ENCODE results near the gene OTOF. TPM values are rescaled to one million over a fixed set of nuclear protein-coding genes. Genes with fewer than 3 reads are reported as not detected.
A peak's percentile ranks its signal among the peaks of the same experiment; 100 is the strongest.

The OTOF gene
- total and polyA plus RNA-seq, 7 donors: 0.14 to 2.2 (median 0.34) TPM

- 90 to 92% (median 91%) methylated on average over 19 of the region's 19 CpGs for WGBS, 3 donors
- Histone ChIP-seq H3K4me1 (peaks cover 12% of the 10 kb centered on the region), H3K27ac (no peak overlapping the region), H3K9me3 (no peaks in the 10 kb centered on the region), H3K27me3 (ENCODE audit: insufficient read depth in 3 of 3, low read length in 2 of 3) (no peaks in the 10 kb centered on the region), H3K4me3 (no peak overlapping the region), H3K36me3 (ENCODE audit: insufficient read depth in 1 of 2, low read depth in 1 of 2) (no peaks in the 10 kb centered on the region)
- no peak for TF ChIP-seq CTCF (IDR thresholded peaks at IDR 0.05)
- peak in 1 of 2 donors; percentile 47 for DNase-seq
- no peak for ATAC-seq
- intact Hi-C loops (cut with DNase I): loop anchor here in 1 of 2 donors (10.0 kb wide), 1 partner anchor 106 kb away; no protein-coding TSS in a partner anchor
Observed at GRCh38 chr2:26460613-26461031, 17.3 kb downstream of the OTOF start.

GRCh38 chr2:26459991-26460612, 17.8 kb downstream of the OTOF start:
- H3K36me3 ChIP-seq (ENCODE audit: insufficient read depth in 1 of 2, low read depth in 1 of 2): no peaks in the 10 kb centered on the region
- 89 to 92% (median 89%) methylated on average over 15 of the region's 15 CpGs for WGBS, 3 donors
- DNase-seq (peak in 1 of 2 donors; percentile 30), ATAC-seq (no peak)
- TF ChIP-seq CTCF (IDR thresholded peaks at IDR 0.05): no peak
- no peaks in the 10 kb centered on the region for H3K27me3 ChIP-seq (ENCODE audit: insufficient read depth in 3 of 3, low read length in 2 of 3)
- peaks cover 12% of the 10 kb centered on the region for H3K4me1 ChIP-seq
- intact Hi-C loops (cut with DNase I): loop anchor here in 1 of 2 donors (10.0 kb wide), 1 partner anchor 105 kb away; no protein-coding TSS in a partner anchor
- H3K4me3 ChIP-seq: no peak overlapping the region
- H3K27ac ChIP-seq: no peak overlapping the region
- H3K9me3 ChIP-seq: no peaks in the 10 kb centered on the region

GRCh38 chr2:26458365-26459042, 19.4 kb downstream of the OTOF start:
- H3K36me3 ChIP-seq (ENCODE audit: insufficient read depth in 1 of 2, low read depth in 1 of 2): no peaks in the 10 kb centered on the region
- TF ChIP-seq CTCF (IDR thresholded peaks at IDR 0.05): no peak
- no peak overlapping the region for H3K4me3 ChIP-seq
- H3K9me3 ChIP-seq: no peaks in the 10 kb centered on the region
- peaks cover 12% of the 10 kb centered on the region for H3K4me1 ChIP-seq
- no peaks in the 10 kb centered on the region for H3K27me3 ChIP-seq (ENCODE audit: insufficient read depth in 3 of 3, low read length in 2 of 3)
- DNase-seq (no peak), ATAC-seq (no peak)
- WGBS, 3 donors: 92 to 94% (median 92%) methylated on average over 14 of the region's 14 CpGs
- H3K27ac ChIP-seq: no peak overlapping the region
- intact Hi-C loops (cut with DNase I): no loop called here

GRCh38 chr2:26457695-26458364, 20.1 kb downstream of the OTOF start:
- ATAC-seq (no peak), DNase-seq (no peak)
- 87 to 92% (median 89%) methylated on average over 19 of the region's 19 CpGs for WGBS, 3 donors
- no peak for TF ChIP-seq CTCF (IDR thresholded peaks at IDR 0.05)
- Histone ChIP-seq H3K9me3 (no peaks in the 10 kb centered on the region), H3K36me3 (ENCODE audit: insufficient read depth in 1 of 2, low read depth in 1 of 2) (no peaks in the 10 kb centered on the region), H3K4me3 (no peak overlapping the region), H3K4me1 (peaks cover 10% of the 10 kb centered on the region), H3K27ac (no peak overlapping the region), H3K27me3 (ENCODE audit: insufficient read depth in 3 of 3, low read length in 2 of 3) (no peaks in the 10 kb centered on the region)
- intact Hi-C loops (cut with DNase I): no loop called here
